Measurements from ENCODE around the gene PRKCA. TPM values are rescaled to one million over a fixed set of nuclear protein-coding genes. Genes with fewer than 3 reads are reported as not detected.
"Not testable (repeated sequence)": the region's sequence is repeated elsewhere in the genome, so short reads cannot be mapped to it uniquely, and the experiment has no call there.

PRKCA gene
- total RNA-seq, 1 donor from 2014 or later = 5.6 TPM

GRCh38 chr17:66398617-66399016 lies 96.2 kb downstream of the PRKCA start:
- Histone ChIP-seq H3K27me3 (ENCODE audit: low read depth) (no peaks in the 10 kb centered on the region), H3K27ac (replicated peaks) (no peak overlapping the region), H3K4me3 (no peak overlapping the region), H3K36me3 (no peaks in the 10 kb centered on the region), H3K4me1 (no peaks in the 10 kb centered on the region), H3K9me3 (replicated peaks) (no peaks in the 10 kb centered on the region)
- DNase-seq = no peak
- no peak for TF ChIP-seq CTCF (IDR thresholded peaks at IDR 0.05; ENCODE audit: borderline replicate concordance)
- intact Hi-C loops (cut with micrococcal nuclease) = no loop called here

- DNase-seq = no peak
- TF ChIP-seq CTCF (IDR thresholded peaks at IDR 0.05; ENCODE audit: borderline replicate concordance) = no peak
- H3K9me3 ChIP-seq (replicated peaks) = no peaks in the 10 kb centered on the region
- H3K27me3 ChIP-seq (ENCODE audit: low read depth) = no peaks in the 10 kb centered on the region
- H3K27ac ChIP-seq (replicated peaks) = no peak overlapping the region
- H3K4me3 ChIP-seq = no peak overlapping the region
- intact Hi-C loops (cut with micrococcal nuclease) = no loop called here
- H3K36me3 ChIP-seq = no peaks in the 10 kb centered on the region
- peaks cover 6% of the 10 kb centered on the region for H3K4me1 ChIP-seq
These were observed 97.0 kb downstream of the PRKCA start for GRCh38 chr17:66399441-66399840.

GRCh38 chr17:66400041-66400688 lies 97.8 kb downstream of the PRKCA start:
- intact Hi-C loops (cut with micrococcal nuclease); H3K9me3 ChIP-seq (replicated peaks); H3K27ac ChIP-seq (replicated peaks); H3K27me3 ChIP-seq (ENCODE audit: low read depth); DNase-seq; H3K36me3 ChIP-seq; H3K4me3 ChIP-seq: not testable (repeated sequence)
- peaks cover 11% of the 10 kb centered on the region for H3K4me1 ChIP-seq

GRCh38 chr17:66400698-66401097 lies 98.3 kb downstream of the PRKCA start:
- intact Hi-C loops (cut with micrococcal nuclease) = no loop called here

GRCh38 chr17:66401364-66401763 lies 99.0 kb downstream of the PRKCA start:
- TF ChIP-seq CTCF (IDR thresholded peaks at IDR 0.05; ENCODE audit: borderline replicate concordance) = no peak
- H3K27me3 ChIP-seq (ENCODE audit: low read depth) = no peaks in the 10 kb centered on the region
- DNase-seq = no peak
- no peak overlapping the region for H3K27ac ChIP-seq (replicated peaks)
- no peaks in the 10 kb centered on the region for H3K9me3 ChIP-seq (replicated peaks)
- H3K36me3 ChIP-seq = no peaks in the 10 kb centered on the region
- H3K4me1 ChIP-seq = peaks cover 22% of the 10 kb centered on the region
- H3K4me3 ChIP-seq = no peak overlapping the region
- intact Hi-C loops (cut with micrococcal nuclease) = no loop called here

More at GRCh38 chr17:66400698-66401097, 98.3 kb downstream of the PRKCA start:
- no peaks in the 10 kb centered on the region for H3K36me3 ChIP-seq
- TF ChIP-seq CTCF (IDR thresholded peaks at IDR 0.05; ENCODE audit: borderline replicate concordance) = no peak
- no peaks in the 10 kb centered on the region for H3K9me3 ChIP-seq (replicated peaks)
- H3K4me3 ChIP-seq = no peak overlapping the region
- no peaks in the 10 kb centered on the region for H3K27me3 ChIP-seq (ENCODE audit: low read depth)
- H3K4me1 ChIP-seq = peaks cover 16% of the 10 kb centered on the region
- no peak for DNase-seq
- H3K27ac ChIP-seq (replicated peaks) = no peak overlapping the region

GRCh38 chr17:66403846-66404556 lies 101.6 kb downstream of the PRKCA start:
- TF ChIP-seq CTCF (IDR thresholded peaks at IDR 0.05; ENCODE audit: borderline replicate concordance) = no peak
- H3K36me3 ChIP-seq = no peaks in the 10 kb centered on the region
- H3K27me3 ChIP-seq (ENCODE audit: low read depth) = no peaks in the 10 kb centered on the region
- intact Hi-C loops (cut with micrococcal nuclease) = no loop called here
- no peak overlapping the region for H3K27ac ChIP-seq (replicated peaks)
- no peak overlapping the region for H3K4me3 ChIP-seq
- peaks cover 22% of the 10 kb centered on the region for H3K4me1 ChIP-seq
- no peak for DNase-seq
- no peaks in the 10 kb centered on the region for H3K9me3 ChIP-seq (replicated peaks)
